Upper lobe of left lung (tissue), 6 donors: ENCODE results near the gene ARHGAP40. TPM values are rescaled to one million over a fixed set of nuclear protein-coding genes. Genes with fewer than 3 reads are reported as not detected.

Experiments used
- ATAC-seq, 2 donors: fragments of 200-7000 bp; cut with Tn5 transposase; one replicate each; pipeline ENCODE4 v1.9.1; 2022; ENCODE audit warnings: mild to moderate bottlenecking in 2 of 2, moderate library complexity in 2 of 2; ENCODE audit not compliant: low FRiP score in 2 of 2
- DNase-seq, 2 donors: peaks; one replicate each; pipeline ENCODE4 v3.0.0-alpha.2; 2019 to 2020
- H3K27ac ChIP-seq, 4 donors: fragments of 200-600 bp; sonication (generic); one replicate each; pipeline ENCODE4 v1.5.1; 2016 to 2019
- H3K27me3 ChIP-seq, 4 donors: fragments of 200-600 bp; sonication (generic); one replicate each; pipeline ENCODE4 v1.5.1; 2017 to 2019
- H3K36me3 ChIP-seq, 4 donors: fragments of 200-600 bp; sonication (generic); one replicate each; pipeline ENCODE4 v1.5.1; 2016 to 2019
- H3K4me1 ChIP-seq, 4 donors: fragments of 200-600 bp; sonication (generic); one replicate each; pipeline ENCODE4 v1.5.1; 2018 to 2019
- H3K4me3 ChIP-seq, 4 donors: fragments of 200-600 bp; sonication (generic); one replicate each; pipeline ENCODE4 v1.5.1; 2017 to 2019; ENCODE audit warnings: mild to moderate bottlenecking in 2 of 4, moderate library complexity in 1 of 4
- H3K9me3 ChIP-seq, 4 donors: fragments of 200-600 bp; sonication (generic); one replicate each; pipeline ENCODE4 v1.5.1; 2018 to 2019
- CTCF ChIP-seq, 6 experiments: fragments of 450-650 bp in 4 of 6; fragments of 200-600 bp in 2 of 6; sonication (generic) in 2 of 6; IDR thresholded peaks; one replicate each; pipeline ENCODE4 v1.5.1; 2016 to 2019; ENCODE audit warnings: antibody characterized with exemption in 6 of 6
- EP300 ChIP-seq, 4 donors: sonication (generic); formaldehyde crosslinking; IDR thresholded peaks; one replicate each; pipeline ENCODE4 v1.5.1; 2017; ENCODE audit warnings: antibody characterized with exemption in 4 of 4, control low read depth in 2 of 4
- POLR2A ChIP-seq, 4 donors: fragments of 450-650 bp; IDR thresholded peaks; one replicate each; pipeline ENCODE4 v1.5.1; 2016 to 2017; ENCODE audit warnings: antibody characterized with exemption in 4 of 4, mild to moderate bottlenecking in 2 of 4
- POLR2AphosphoS5 ChIP-seq, 2 donors: sonication (generic); formaldehyde crosslinking; IDR thresholded peaks; one replicate each; pipeline ENCODE4 v1.5.1; 2017; ENCODE audit warnings: antibody characterized with exemption in 2 of 2
- WGBS, 2 donors: methylation state at CpG; one replicate each; pipeline ENCODE4 v1.1.5; 2017 to 2018; 5-methylcytosine and 5-hydroxymethylcytosine counted together
- total RNA-seq, 6 donors: library from RNA; depleted of rRNA in 4 of 6; stranded (reverse); fragments of >200 nt in 4 of 6; gene quantifications; one replicate each; pipeline versions ENCODE4 v1.1.0 to v1.2.1, GENCODE V29; 2016 to 2021
- donor health status: DM: no; HTN: no; CAD: no; lungs with moderate emphysema.
- donor health status: DM: no; HTN: yes; CAD: no; lungs with severe emphysema.

ARHGAP40 gene
- total RNA-seq, 6 donors from 2014 or later, result 0.29 to 22.0 (median 0.52) TPM

DNA sequence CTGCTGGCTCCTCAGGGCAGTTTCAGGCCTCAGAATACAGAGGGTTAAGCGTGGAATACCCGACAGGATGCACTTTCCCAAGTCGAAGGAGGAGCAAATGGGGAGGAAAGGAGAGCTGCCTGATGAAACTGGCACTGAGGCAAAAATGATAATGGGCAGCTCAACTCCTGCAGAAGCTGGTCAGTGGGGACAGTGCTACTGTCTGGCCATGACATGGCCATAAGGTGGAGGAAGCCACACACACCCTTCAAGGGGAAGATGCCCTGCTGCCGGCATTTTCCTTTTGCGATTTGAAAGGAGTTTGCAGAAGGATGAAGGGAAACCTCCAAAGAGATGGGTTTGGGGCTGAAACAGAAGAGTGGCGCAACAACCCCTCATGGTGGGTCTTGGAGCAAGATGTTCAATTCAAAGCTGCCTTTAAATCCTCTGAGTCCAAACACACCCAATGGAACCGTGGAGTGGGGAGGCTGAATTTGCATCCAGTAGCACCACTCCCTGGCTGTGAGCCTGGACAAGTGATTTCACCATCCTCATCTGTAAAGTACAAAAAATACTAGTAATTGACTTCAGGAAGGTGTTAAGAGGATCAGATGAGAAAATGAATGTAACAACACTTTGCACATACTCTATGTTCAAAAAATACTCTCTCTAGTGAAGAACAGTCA lies 17.4 kb upstream of the ARHGAP40 start:
- TF ChIP-seq EP300 (IDR thresholded peaks at IDR 0.05) (no peak), POLR2AphosphoS5 (IDR thresholded peaks at IDR 0.05) (no peak), POLR2A (IDR thresholded peaks at IDR 0.05) (no peak), CTCF (IDR thresholded peaks at IDR 0.05) (no peak)
- Histone ChIP-seq H3K4me1 (no peaks in the 10 kb centered on the region), H3K27ac (no peak overlapping the region), H3K36me3 (no peaks in the 10 kb centered on the region), H3K4me3 (no peak overlapping the region), H3K27me3 (no peaks in the 10 kb centered on the region), H3K9me3 (no peaks in the 10 kb centered on the region)
- WGBS, 2 donors, result 52 to 56% methylated on average over 6 to 7 of the region's 7 CpGs
- ATAC-seq (no peak), DNase-seq (no peak)

DNA sequence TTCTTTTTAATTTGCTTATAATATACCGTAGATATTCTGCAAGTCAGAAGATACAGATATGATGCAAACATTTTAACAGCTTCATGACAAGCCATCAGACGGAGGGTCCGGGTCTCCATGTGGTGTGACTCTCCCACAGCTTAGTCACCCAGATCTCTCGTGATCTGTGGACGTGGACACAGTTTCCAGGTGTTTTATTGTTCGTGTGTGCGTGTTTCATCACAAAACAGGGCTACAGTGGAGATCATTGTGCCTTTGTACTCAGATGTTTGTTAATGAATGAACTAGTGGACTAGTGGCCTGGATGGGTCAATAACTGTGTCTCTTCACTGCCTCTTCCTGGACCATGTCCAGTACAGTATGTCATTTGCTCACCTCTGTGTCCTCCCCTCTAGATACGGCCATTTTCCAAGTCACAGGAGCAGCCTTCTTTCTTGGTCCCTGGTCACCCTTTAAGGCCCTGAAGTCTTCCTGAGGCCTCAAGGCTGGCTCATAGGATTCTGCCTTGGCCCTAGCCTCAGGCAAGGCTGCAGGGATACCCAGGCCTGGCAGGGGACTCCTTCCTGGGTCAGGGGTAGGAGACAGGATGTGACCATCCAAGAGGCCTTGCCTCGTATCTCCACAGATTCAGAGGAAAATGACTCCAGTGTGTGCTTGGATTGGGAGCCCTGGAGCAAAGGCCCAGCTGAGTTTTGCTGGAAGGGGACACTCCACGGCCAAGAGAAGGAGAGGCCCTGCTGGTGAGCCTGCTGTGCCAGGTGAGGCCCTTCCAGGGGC lies 16.0 kb upstream of the ARHGAP40 start:
- WGBS, 2 donors, result 80 to 85% methylated on average over 9 to 10 of the region's 10 CpGs
- no peak overlapping the region for H3K27ac ChIP-seq
- H3K4me1 ChIP-seq, result no peaks in the 10 kb centered on the region
- no peaks in the 10 kb centered on the region for H3K27me3 ChIP-seq
- TF ChIP-seq CTCF (IDR thresholded peaks at IDR 0.05) (no peak), POLR2A (IDR thresholded peaks at IDR 0.05) (no peak), EP300 (IDR thresholded peaks at IDR 0.05) (no peak), POLR2AphosphoS5 (IDR thresholded peaks at IDR 0.05) (no peak)
- DNase-seq (no peak), ATAC-seq (no peak)
- H3K36me3 ChIP-seq, result no peaks in the 10 kb centered on the region
- no peaks in the 10 kb centered on the region for H3K9me3 ChIP-seq
- H3K4me3 ChIP-seq, result no peak overlapping the region

- Histone ChIP-seq H3K4me3 (no peak overlapping the region), H3K4me1 (no peaks in the 10 kb centered on the region), H3K36me3 (no peaks in the 10 kb centered on the region), H3K27ac (no peak overlapping the region), H3K27me3 (no peaks in the 10 kb centered on the region), H3K9me3 (no peaks in the 10 kb centered on the region)
- TF ChIP-seq CTCF (IDR thresholded peaks at IDR 0.05) (no peak), POLR2A (IDR thresholded peaks at IDR 0.05) (no peak), POLR2AphosphoS5 (IDR thresholded peaks at IDR 0.05) (no peak), EP300 (IDR thresholded peaks at IDR 0.05) (no peak)
- no peak for ATAC-seq
- DNase-seq, result no peak
- 68 to 76% methylated on average over 2 to 3 of the region's 3 CpGs for WGBS, 2 donors
These were observed 15.5 kb upstream of the ARHGAP40 start for GRCh38 chr20:38586181-38586525.

- Histone ChIP-seq H3K27ac (no peak overlapping the region), H3K4me3 (no peak overlapping the region), H3K36me3 (no peaks in the 10 kb centered on the region), H3K4me1 (no peaks in the 10 kb centered on the region), H3K27me3 (no peaks in the 10 kb centered on the region), H3K9me3 (no peaks in the 10 kb centered on the region)
- TF ChIP-seq POLR2A (IDR thresholded peaks at IDR 0.05) (no peak), CTCF (IDR thresholded peaks at IDR 0.05) (no peak), EP300 (IDR thresholded peaks at IDR 0.05) (no peak), POLR2AphosphoS5 (IDR thresholded peaks at IDR 0.05) (no peak)
- 95% methylated on average over 6 of the region's 6 CpGs for WGBS, 2 donors
- ATAC-seq (no peak), DNase-seq (no peak)
These were observed 13.3 kb upstream of the ARHGAP40 start for GRCh38 chr20:38588303-38588702.
